ENCODE results near the gene NAALADL2. TPM values are rescaled to one million over a fixed set of nuclear protein-coding genes. Genes with fewer than 3 reads are reported as not detected.

Gene NAALADL2
- total and polyA plus RNA-seq, 8 donors: 0.76 to 15.4 (median 7.9) TPM

DNA sequence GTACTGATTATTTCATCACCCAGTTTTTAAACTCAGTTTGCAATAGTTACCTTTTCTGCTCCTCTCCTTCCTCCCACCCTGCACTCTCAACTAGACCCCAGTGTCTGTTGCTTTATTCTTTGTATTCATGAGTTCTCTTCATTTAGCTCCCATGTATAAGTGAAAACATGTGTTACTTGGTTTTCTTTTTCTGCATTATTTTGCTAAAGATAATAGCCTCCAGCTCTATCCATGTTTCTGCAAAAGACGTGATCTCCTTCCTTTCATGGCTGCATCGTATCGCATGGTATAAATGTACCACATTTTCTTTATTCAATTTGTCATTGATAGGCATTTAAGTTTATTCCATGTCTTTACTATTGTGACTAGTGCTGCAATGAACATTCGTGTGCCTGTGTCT, 79.0 kb downstream of the NAALADL2 start:
- H3K27ac ChIP-seq: no peak overlapping the region
- no peaks in the 10 kb centered on the region for H3K36me3 ChIP-seq
- no peaks in the 10 kb centered on the region for H3K9me3 ChIP-seq
- intact Hi-C loops (cut with DNase I): no loop called here
- no peak overlapping the region for H3K4me3 ChIP-seq
- TF ChIP-seq, protein P1, sequence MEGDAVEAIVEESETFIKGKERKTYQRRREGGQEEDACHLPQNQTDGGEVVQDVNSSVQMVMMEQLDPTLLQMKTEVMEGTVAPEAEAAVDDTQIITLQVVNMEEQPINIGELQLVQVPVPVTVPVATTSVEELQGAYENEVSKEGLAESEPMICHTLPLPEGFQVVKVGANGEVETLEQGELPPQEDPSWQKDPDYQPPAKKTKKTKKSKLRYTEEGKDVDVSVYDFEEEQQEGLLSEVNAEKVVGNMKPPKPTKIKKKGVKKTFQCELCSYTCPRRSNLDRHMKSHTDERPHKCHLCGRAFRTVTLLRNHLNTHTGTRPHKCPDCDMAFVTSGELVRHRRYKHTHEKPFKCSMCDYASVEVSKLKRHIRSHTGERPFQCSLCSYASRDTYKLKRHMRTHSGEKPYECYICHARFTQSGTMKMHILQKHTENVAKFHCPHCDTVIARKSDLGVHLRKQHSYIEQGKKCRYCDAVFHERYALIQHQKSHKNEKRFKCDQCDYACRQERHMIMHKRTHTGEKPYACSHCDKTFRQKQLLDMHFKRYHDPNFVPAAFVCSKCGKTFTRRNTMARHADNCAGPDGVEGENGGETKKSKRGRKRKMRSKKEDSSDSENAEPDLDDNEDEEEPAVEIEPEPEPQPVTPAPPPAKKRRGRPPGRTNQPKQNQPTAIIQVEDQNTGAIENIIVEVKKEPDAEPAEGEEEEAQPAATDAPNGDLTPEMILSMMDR (IDR thresholded peaks at IDR 0.05): no peak
- H3K4me1 ChIP-seq: peaks cover 0 to 4% (median 0%) of the 10 kb centered on the region in 3 donors
- no peaks in the 10 kb centered on the region for H3K27me3 ChIP-seq
- ATAC-seq: no peak
- no peak for DNase-seq
- 69 to 78% methylated on average over 4 of the region's 4 CpGs for WGBS, 2 donors
- no peak for FAIRE-seq

DNA sequence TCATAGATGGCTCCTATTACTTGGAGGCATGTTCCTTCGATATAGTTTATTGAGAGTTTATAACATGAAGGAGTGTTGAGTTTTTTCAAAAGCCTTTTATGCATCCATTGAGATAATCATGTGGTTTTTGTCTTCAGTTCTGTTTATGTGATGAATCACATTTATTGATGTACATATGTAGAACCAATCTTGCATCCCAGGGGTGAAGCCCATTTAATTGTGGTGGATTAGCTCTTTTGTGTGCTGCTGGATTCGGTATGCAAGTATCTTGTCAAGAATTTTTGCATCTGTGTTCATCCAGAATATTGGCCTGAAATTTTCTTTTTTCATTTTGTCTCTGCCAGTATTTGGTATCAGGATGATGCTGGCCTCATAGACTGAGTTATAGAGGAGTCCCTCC, 81.0 kb downstream of the NAALADL2 start:
- Histone ChIP-seq H3K9me3 (no peaks in the 10 kb centered on the region), H3K4me1 (peaks cover 0 to 4% (median 0%) of the 10 kb centered on the region in 3 donors), H3K27ac (no peak overlapping the region), H3K36me3 (no peaks in the 10 kb centered on the region), H3K4me3 (no peak overlapping the region), H3K27me3 (no peaks in the 10 kb centered on the region)
- WGBS, 2 donors: 78 to 79% methylated on average over 2 of the region's 2 CpGs
- intact Hi-C loops (cut with DNase I): no loop called here
- TF ChIP-seq, protein P1 (IDR thresholded peaks at IDR 0.05): no peak
- no peak for ATAC-seq
- FAIRE-seq: no peak
- DNase-seq: no peak

DNA sequence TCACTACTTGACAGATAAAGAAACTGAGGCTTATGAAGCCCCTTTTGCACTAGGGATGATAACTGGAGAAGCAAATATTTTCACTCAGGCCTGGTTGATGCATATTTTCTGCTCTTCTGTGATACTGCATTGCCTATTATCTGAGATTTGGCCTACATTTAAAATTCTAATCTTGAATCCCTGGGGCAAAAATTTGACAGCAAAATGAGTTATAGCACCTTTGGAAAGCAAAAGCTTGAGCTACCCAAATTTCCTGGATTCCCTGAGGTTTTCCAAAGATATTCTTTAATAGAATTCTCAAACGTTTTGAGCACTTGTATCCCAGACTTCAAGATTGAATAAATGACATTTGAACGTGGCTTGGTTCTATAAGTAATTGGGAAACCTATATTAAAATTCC, 86.1 kb downstream of the NAALADL2 start:
- ATAC-seq: no peak
- H3K27me3 ChIP-seq: no peaks in the 10 kb centered on the region
- no peak for DNase-seq
- H3K36me3 ChIP-seq: no peaks in the 10 kb centered on the region
- TF ChIP-seq, protein P1 (IDR thresholded peaks at IDR 0.05): no peak
- no peaks in the 10 kb centered on the region for H3K4me1 ChIP-seq
- intact Hi-C loops (cut with DNase I): no loop called here
- no peak overlapping the region for H3K4me3 ChIP-seq
- H3K9me3 ChIP-seq: no peaks in the 10 kb centered on the region
- WGBS, 2 donors: 46 to 51% methylated on average over 2 of the region's 2 CpGs
- FAIRE-seq: no peak
- no peak overlapping the region for H3K27ac ChIP-seq

DNA sequence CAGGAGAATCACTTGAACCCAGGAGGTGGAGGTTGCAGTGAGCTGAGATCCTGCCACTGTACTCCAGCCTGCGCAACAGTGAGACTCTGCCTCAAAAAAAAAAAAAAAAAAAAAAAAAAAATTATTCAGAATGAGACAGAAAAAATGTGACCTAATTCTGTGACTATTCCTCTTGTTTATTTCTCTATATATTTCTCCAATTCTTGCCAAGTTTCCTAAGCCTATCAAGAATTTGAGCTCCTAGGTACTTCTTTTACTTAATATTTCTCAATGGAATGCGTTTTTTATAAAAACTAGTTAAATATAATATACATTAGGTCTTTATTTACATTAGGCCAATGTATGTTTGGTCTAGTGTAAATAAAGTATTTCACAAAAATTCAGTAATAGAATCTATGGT, 86.8 kb downstream of the NAALADL2 start:
- Histone ChIP-seq H3K27ac (no peak overlapping the region), H3K9me3 (no peaks in the 10 kb centered on the region), H3K36me3 (no peaks in the 10 kb centered on the region), H3K27me3 (no peaks in the 10 kb centered on the region), H3K4me1 (no peaks in the 10 kb centered on the region), H3K4me3 (no peak overlapping the region)
- ATAC-seq (no peak), FAIRE-seq (no peak), DNase-seq (no peak)
- intact Hi-C loops (cut with DNase I): no loop called here
- 69 to 88% methylated on average over 2 of the region's 2 CpGs for WGBS, 2 donors
- TF ChIP-seq, protein P1 (IDR thresholded peaks at IDR 0.05): no peak

DNA sequence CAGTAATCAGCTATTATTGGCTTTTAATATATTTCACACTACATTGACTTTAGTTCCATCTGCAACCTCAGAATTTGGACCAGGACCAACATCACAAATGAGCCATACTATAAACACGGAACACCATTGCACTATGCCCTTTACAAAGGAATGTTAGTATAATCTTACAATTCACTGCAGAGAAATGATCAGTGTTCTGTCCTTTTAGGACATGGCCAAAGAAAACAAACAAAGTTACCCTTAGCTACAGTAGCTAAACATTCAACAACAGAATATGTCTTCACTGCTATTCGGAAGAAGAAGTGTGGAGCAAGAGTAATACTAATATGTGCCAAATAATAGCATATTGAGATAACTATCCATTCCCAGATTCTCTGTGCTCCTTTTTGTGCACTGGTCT, 90.4 kb downstream of the NAALADL2 start:
- FAIRE-seq (no peak), ATAC-seq (peak in 1 of 4 donors; percentile 22), DNase-seq (no peak)
- 67 to 73% methylated on average over 2 of the region's 2 CpGs for WGBS, 2 donors
- Histone ChIP-seq H3K4me3 (no peak overlapping the region), H3K27me3 (no peaks in the 10 kb centered on the region), H3K9me3 (no peaks in the 10 kb centered on the region), H3K36me3 (no peaks in the 10 kb centered on the region), H3K4me1 (no peaks in the 10 kb centered on the region), H3K27ac (no peak overlapping the region)
- TF ChIP-seq, protein P1 (IDR thresholded peaks at IDR 0.05): no peak
- intact Hi-C loops (cut with DNase I): no loop called here
